OCI-LY1 (cell line): ENCODE measurements around the gene TMEM184A.

ENCODE experiments used
- H2AFZ ChIP-seq: fragments of 200-600 bp; sonication (generic), shearing (Covaris generic); 2 replicates; pipeline ENCODE4 v1.6.0; 2014; ENCODE audit warnings: antibody characterized with exemption, mild to moderate bottlenecking, low read length
- H3F3A ChIP-seq: fragments of 200-600 bp; sonication (generic), shearing (Covaris generic); 2 replicates; pipeline ENCODE4 v1.6.0; 2014; ENCODE audit warnings: mild to moderate bottlenecking, antibody characterized with exemption, low read length, moderate library complexity; ENCODE audit not compliant: insufficient read depth
- H3K27ac ChIP-seq: fragments of 200-600 bp; sonication (generic); 2 replicates; pipeline ENCODE4 v1.5.1; 2014; ENCODE audit warnings: low read length, mixed run types, mild to moderate bottlenecking, low read depth; ENCODE audit not compliant: poor library complexity, severe bottlenecking
- H3K27me3 ChIP-seq: fragments of 200-600 bp; sonication (generic); 2 replicates; pipeline ENCODE4 v1.6.0; 2014; ENCODE audit warnings: antibody characterized with exemption, mild to moderate bottlenecking, low read length, moderate library complexity; ENCODE audit not compliant: insufficient read depth
- H3K36me3 ChIP-seq: fragments of 200-600 bp; sonication (generic); 2 replicates; pipeline ENCODE4 v1.6.1; 2014; ENCODE audit warnings: mild to moderate bottlenecking, antibody characterized with exemption, low read length, moderate library complexity, mixed read lengths; ENCODE audit not compliant: insufficient read depth
- H3K4me1 ChIP-seq: fragments of 200-600 bp; sonication (generic); 2 replicates; pipeline ENCODE4 v1.5.1; 2014; ENCODE audit warnings: mild to moderate bottlenecking, low read length, moderate library complexity; ENCODE audit not compliant: insufficient read depth, severe bottlenecking
- H3K4me2 ChIP-seq: fragments of 200-600 bp; sonication (generic), shearing (Covaris generic); 2 replicates; pipeline ENCODE4 v1.6.1; 2014; ENCODE audit warnings: low read length
- H3K4me3 ChIP-seq: fragments of 200-600 bp; sonication (generic); 2 replicates; pipeline ENCODE4 v1.5.1; 2014; ENCODE audit warnings: low read length, low read depth, mild to moderate bottlenecking, mixed read lengths; ENCODE audit not compliant: poor library complexity, severe bottlenecking
- H3K79me2 ChIP-seq: fragments of 200-600 bp; shearing (Covaris generic); 2 replicates; pipeline ENCODE4 v1.6.1; 2016; ENCODE audit warnings: mixed run types, low read length, mixed read lengths; ENCODE audit not compliant: insufficient read depth
- H3K9ac ChIP-seq: fragments of 200-600 bp; sonication (generic), shearing (Covaris generic); 2 replicates; pipeline ENCODE4 v1.6.1; 2014; ENCODE audit warnings: mild to moderate bottlenecking, low read length, mixed read lengths
- H3K9me2 ChIP-seq: fragments of 200-600 bp; sonication (generic), shearing (Covaris generic); 2 replicates; pipeline ENCODE4 v1.6.1; 2014; ENCODE audit warnings: low read depth, mild to moderate bottlenecking, low read length, mixed read lengths
- H3K9me3 ChIP-seq: fragments of 200-600 bp; shearing (Covaris generic); 2 replicates; pipeline ENCODE4 v1.6.1; 2014; ENCODE audit warnings: low read length, mixed read lengths
- H4K20me1 ChIP-seq: fragments of 200-600 bp; sonication (generic), shearing (Covaris generic); 2 replicates; pipeline ENCODE4 v1.6.0; 2016; ENCODE audit warnings: mild to moderate bottlenecking, low read length; ENCODE audit not compliant: insufficient read depth
- EZH2 ChIP-seq: fragments of 200-600 bp; sonication (generic), shearing (Covaris generic); IDR thresholded peaks from 2 replicates; pipeline ENCODE4 v1.8.0; 2017; ENCODE audit warnings: borderline replicate concordance, mixed run types, mild to moderate bottlenecking, antibody characterized with exemption, low read length, moderate library complexity, mixed read lengths
- TF ChIP-seq, protein P1 (sequence below): fragments of 200-600 bp; sonication (generic), shearing (Covaris generic); IDR thresholded peaks from 2 replicates; pipeline ENCODE4 v1.5.1; 2017; ENCODE audit warnings: mild to moderate bottlenecking, antibody characterized with exemption, low read length, moderate library complexity, mixed read lengths

The TMEM184A gene

DNA sequence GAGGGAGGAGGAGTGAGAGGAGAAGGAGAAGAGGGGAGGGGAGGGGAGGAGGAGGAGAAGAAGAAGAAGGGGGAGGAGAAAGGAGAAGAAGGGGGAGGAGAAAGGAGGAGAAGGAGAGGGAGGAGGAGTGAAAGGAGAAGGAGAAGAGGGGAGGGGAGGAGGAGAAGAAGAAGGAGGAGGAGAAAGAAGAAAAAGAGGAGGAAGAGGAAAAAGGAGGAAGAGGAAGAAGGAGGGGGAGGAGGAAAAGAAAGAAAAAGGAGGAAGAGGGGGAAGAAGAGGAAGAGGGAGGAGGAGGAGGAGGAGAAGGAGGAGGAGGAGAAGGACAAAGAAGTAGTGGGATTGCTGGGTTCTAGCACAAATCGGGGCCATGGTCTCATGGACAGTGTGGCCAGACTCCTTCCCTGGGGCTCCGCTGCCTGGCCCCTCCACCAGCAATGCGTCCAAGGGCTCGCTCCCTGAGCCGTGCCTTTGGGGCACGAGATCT, 29.7 kb downstream of the TMEM184A start:
- H3K27ac ChIP-seq: no peak overlapping the region
- no peaks in the 10 kb centered on the region for H3K9me2 ChIP-seq
- H3K9ac ChIP-seq: no peak overlapping the region
- H3F3A ChIP-seq: no peaks in the 10 kb centered on the region
- no peaks in the 10 kb centered on the region for H3K36me3 ChIP-seq
- no peak overlapping the region for H3K4me3 ChIP-seq
- no peaks in the 10 kb centered on the region for H3K79me2 ChIP-seq
- peaks cover 4% of the 10 kb centered on the region; the same call in 1 of the 2 replicates for H3K27me3 ChIP-seq
- no peak for TF ChIP-seq EZH2
- TF ChIP-seq, protein P1, sequence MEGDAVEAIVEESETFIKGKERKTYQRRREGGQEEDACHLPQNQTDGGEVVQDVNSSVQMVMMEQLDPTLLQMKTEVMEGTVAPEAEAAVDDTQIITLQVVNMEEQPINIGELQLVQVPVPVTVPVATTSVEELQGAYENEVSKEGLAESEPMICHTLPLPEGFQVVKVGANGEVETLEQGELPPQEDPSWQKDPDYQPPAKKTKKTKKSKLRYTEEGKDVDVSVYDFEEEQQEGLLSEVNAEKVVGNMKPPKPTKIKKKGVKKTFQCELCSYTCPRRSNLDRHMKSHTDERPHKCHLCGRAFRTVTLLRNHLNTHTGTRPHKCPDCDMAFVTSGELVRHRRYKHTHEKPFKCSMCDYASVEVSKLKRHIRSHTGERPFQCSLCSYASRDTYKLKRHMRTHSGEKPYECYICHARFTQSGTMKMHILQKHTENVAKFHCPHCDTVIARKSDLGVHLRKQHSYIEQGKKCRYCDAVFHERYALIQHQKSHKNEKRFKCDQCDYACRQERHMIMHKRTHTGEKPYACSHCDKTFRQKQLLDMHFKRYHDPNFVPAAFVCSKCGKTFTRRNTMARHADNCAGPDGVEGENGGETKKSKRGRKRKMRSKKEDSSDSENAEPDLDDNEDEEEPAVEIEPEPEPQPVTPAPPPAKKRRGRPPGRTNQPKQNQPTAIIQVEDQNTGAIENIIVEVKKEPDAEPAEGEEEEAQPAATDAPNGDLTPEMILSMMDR: no peak
- no peaks in the 10 kb centered on the region for H3K9me3 ChIP-seq
- H3K4me2 ChIP-seq: no peak overlapping the region
- H4K20me1 ChIP-seq: no peaks in the 10 kb centered on the region
- peaks cover 2% of the 10 kb centered on the region for H3K4me1 ChIP-seq
- no peak overlapping the region for H2AFZ ChIP-seq

DNA sequence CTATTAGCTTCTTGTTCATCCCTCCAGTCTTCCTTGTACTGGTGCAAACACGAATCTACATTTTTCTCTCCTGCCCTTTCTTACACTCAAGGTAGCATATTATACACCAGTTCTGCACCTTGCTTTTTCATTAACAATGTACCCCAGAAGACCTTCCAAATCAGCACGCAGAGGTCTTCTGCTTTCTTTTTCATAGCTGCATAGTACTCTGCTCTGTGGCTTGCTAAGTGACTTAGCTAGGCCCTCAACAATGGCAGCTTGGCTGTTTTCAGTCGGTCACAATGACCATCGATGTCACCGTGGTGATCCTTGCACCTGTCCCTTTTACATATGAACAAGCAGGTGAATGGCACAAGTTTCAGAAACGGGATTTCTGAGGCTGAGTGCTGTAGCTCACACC, 30.6 kb downstream of the TMEM184A start:
- Histone ChIP-seq H3K4me1 (no peaks in the 10 kb centered on the region), H3F3A (no peaks in the 10 kb centered on the region), H3K79me2 (no peaks in the 10 kb centered on the region), H3K36me3 (no peaks in the 10 kb centered on the region), H3K4me2 (no peak overlapping the region), H3K27me3 (peaks cover 4% of the 10 kb centered on the region; the same call in 1 of the 2 replicates), H3K4me3 (no peak overlapping the region), H4K20me1 (no peaks in the 10 kb centered on the region), H3K9me2 (no peaks in the 10 kb centered on the region), H3K9ac (no peak overlapping the region), H2AFZ (no peak overlapping the region), H3K9me3 (no peaks in the 10 kb centered on the region), H3K27ac (no peak overlapping the region)
- TF ChIP-seq EZH2: no peak
- TF ChIP-seq, protein P1: no peak

DNA sequence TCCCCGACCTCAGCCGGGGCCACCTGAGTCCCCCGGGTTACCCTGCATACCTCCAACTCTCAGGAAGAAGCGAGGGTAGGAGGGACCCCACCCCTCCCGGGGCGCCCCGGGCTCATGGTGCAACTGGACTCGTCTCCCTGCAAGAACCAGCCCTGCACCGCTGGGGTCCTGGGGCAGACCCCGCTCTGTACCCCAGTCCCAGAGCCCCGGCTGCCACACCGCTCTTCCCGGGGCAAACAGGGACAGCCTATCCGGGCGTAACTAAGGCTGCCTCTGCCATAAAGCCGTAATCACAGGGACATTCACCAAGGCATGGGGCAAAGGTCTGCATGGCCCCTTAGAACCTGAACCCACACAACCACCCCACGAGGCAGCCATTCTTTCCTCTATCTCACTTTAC, 32.2 kb downstream of the TMEM184A start:
- Histone ChIP-seq H4K20me1 (no peaks in the 10 kb centered on the region), H3K4me1 (no peaks in the 10 kb centered on the region), H3F3A (no peaks in the 10 kb centered on the region), H3K9me3 (no peaks in the 10 kb centered on the region), H3K36me3 (no peaks in the 10 kb centered on the region; the same call in 1 of the 2 replicates), H3K27ac (no peak overlapping the region), H3K9ac (no peak overlapping the region), H3K27me3 (peaks cover 4% of the 10 kb centered on the region; the same call in 1 of the 2 replicates), H3K4me2 (no peak overlapping the region), H3K79me2 (no peaks in the 10 kb centered on the region), H2AFZ (no peak overlapping the region), H3K9me2 (no peaks in the 10 kb centered on the region), H3K4me3 (no peak overlapping the region)
- no peak for TF ChIP-seq EZH2
- TF ChIP-seq, protein P1: no peak
